A673 (cell line): Measurements from ENCODE around the gene CPT1A.

Experiments
- CTCF ChIP-seq: fragments of 300-800, 200-600 bp; sonication (generic); conservative IDR thresholded peaks from 2 replicates; pipeline ENCODE4 v1.5.1; 2017; ENCODE audit warnings: low read depth, mild to moderate bottlenecking, antibody characterized with exemption, low read length, moderate library complexity, mixed read lengths
- EZH2 ChIP-seq: fragments of 200-600 bp; sonication (generic); IDR thresholded peaks from 2 replicates; pipeline ENCODE4 v1.6.1; 2017; ENCODE audit warnings: borderline replicate concordance, low read depth, mild to moderate bottlenecking, mixed read lengths, antibody characterized with exemption, low read length; ENCODE audit not compliant: poor library complexity, severe bottlenecking

GRCh38 chr11:68735646-68736045, 106.1 kb downstream of the CPT1A start:
- TF ChIP-seq CTCF (no peak), EZH2 (no peak)
